ENCODE measurements around the gene CCDC83.

CCDC83 gene

GRCh38 chr11:85821636-85822035, 33.5 kb upstream of the CCDC83 start:
- DNase-seq (ENCODE audit: low read depth) = no peak
- TF ChIP-seq POLR2A (IDR thresholded peaks at IDR 0.05; ENCODE audit: extremely low read depth, insufficient read length) (no peak), MYC (IDR thresholded peaks at IDR 0.05; ENCODE audit: low read depth, low read length) (no peak), MAX (IDR thresholded peaks at IDR 0.05; ENCODE audit: low read depth, low read length) (no peak), CTCF (IDR thresholded peaks at IDR 0.05; ENCODE audit: low read depth, low read length) (no peak)

GRCh38 chr11:85822814-85823213, 32.4 kb upstream of the CCDC83 start:
- TF ChIP-seq CTCF (IDR thresholded peaks at IDR 0.05; ENCODE audit: low read depth, low read length) (no peak), POLR2A (IDR thresholded peaks at IDR 0.05; ENCODE audit: extremely low read depth, insufficient read length) (no peak), MYC (IDR thresholded peaks at IDR 0.05; ENCODE audit: low read depth, low read length) (no peak), MAX (IDR thresholded peaks at IDR 0.05; ENCODE audit: low read depth, low read length) (no peak)
- no peak overlapping the region for H3K4me3 ChIP-seq (ENCODE audit: low read depth, low read length)
- DNase-seq (ENCODE audit: low read depth) = no peak

More at GRCh38 chr11:85821636-85822035, 33.5 kb upstream of the CCDC83 start:
- H3K4me3 ChIP-seq (ENCODE audit: low read depth, low read length) = no peak overlapping the region

GRCh38 chr11:85823816-85824215, 31.4 kb upstream of the CCDC83 start:
- no peak overlapping the region for H3K4me3 ChIP-seq (ENCODE audit: low read depth, low read length)
- TF ChIP-seq MAX (IDR thresholded peaks at IDR 0.05; ENCODE audit: low read depth, low read length) = no peak
- TF ChIP-seq MYC (IDR thresholded peaks at IDR 0.05; ENCODE audit: low read depth, low read length) = no peak
- no peak for TF ChIP-seq POLR2A (IDR thresholded peaks at IDR 0.05; ENCODE audit: extremely low read depth, insufficient read length)
- no peak for TF ChIP-seq CTCF (IDR thresholded peaks at IDR 0.05; ENCODE audit: low read depth, low read length)
- no peak for DNase-seq (ENCODE audit: low read depth)

GRCh38 chr11:85825616-85826015, 29.6 kb upstream of the CCDC83 start:
- H3K4me3 ChIP-seq (ENCODE audit: low read depth, low read length) = no peak overlapping the region
- TF ChIP-seq MAX (IDR thresholded peaks at IDR 0.05; ENCODE audit: low read depth, low read length) (no peak), CTCF (IDR thresholded peaks at IDR 0.05; ENCODE audit: low read depth, low read length) (no peak), POLR2A (IDR thresholded peaks at IDR 0.05; ENCODE audit: extremely low read depth, insufficient read length) (no peak), MYC (IDR thresholded peaks at IDR 0.05; ENCODE audit: low read depth, low read length) (no peak)
- DNase-seq (ENCODE audit: low read depth) = no peak

GRCh38 chr11:85826116-85826855, 28.9 kb upstream of the CCDC83 start:
- no peak for DNase-seq (ENCODE audit: low read depth)
- peak; percentile 48 for TF ChIP-seq CTCF (IDR thresholded peaks at IDR 0.05; ENCODE audit: low read depth, low read length)
- no peak for TF ChIP-seq POLR2A (IDR thresholded peaks at IDR 0.05; ENCODE audit: extremely low read depth, insufficient read length)
- H3K4me3 ChIP-seq (ENCODE audit: low read depth, low read length) = no peak overlapping the region
